Lower lobe of right lung (tissue), 2 donors: ENCODE results near the gene MIGA2. TPM values are rescaled to one million over a fixed set of nuclear protein-coding genes. Genes with fewer than 3 reads are reported as not detected.
A peak's percentile ranks its signal among the peaks of the same experiment; 100 is the strongest.

Experiments
- ATAC-seq, 2 donors: fragments of 200-7000 bp; cut with Tn5 transposase; one replicate each; pipeline ENCODE4 v1.9.1; 2020 to 2022; ENCODE audit warnings: mild to moderate bottlenecking in 2 of 2, moderate library complexity in 2 of 2
- DNase-seq: peaks from one replicate; pipeline ENCODE4 v3.0.0-alpha.2; 2020
- H3K27ac ChIP-seq: fragments of 200-600 bp; one replicate; pipeline ENCODE4 v1.8.0; 2022
- H3K27me3 ChIP-seq: fragments of 200-600 bp; one replicate; pipeline ENCODE4 v1.8.0; 2022; ENCODE audit warnings: low read depth
- H3K36me3 ChIP-seq: fragments of 200-600 bp; one replicate; pipeline ENCODE4 v1.8.0; 2022; ENCODE audit warnings: mild to moderate bottlenecking
- H3K4me1 ChIP-seq: fragments of 200-600 bp; one replicate; pipeline ENCODE4 v1.8.0; 2022
- H3K4me3 ChIP-seq: fragments of 200-600 bp; one replicate; pipeline ENCODE4 v1.8.0; 2022; ENCODE audit warnings: mild to moderate bottlenecking
- H3K9me3 ChIP-seq: fragments of 200-600 bp; one replicate; pipeline ENCODE4 v1.8.0; 2022
- intact Hi-C: fragments of 100-400 bp; cut with DNase I; formaldehyde crosslinking; loops from one replicate; pipeline ENCODE4 v1.11.0; 2022
- total RNA-seq: library from RNA; stranded (reverse); fragmentation: NEBNext Ultra II Directional; extraction: Animal tissue kit (Norgen Biotek cat#: 25700); gene quantifications from one replicate; pipeline ENCODE4 v1.2.1, GENCODE V29; 2021
- TF ChIP-seq, protein P1 (sequence below): fragments of 200-600 bp; IDR thresholded peaks from one replicate; pipeline ENCODE4 v1.8.0; 2022; ENCODE audit warnings: antibody characterized with exemption, mild to moderate bottlenecking
- donor health status: DM: no; HTN: yes; CAD: no; lungs with severe emphysema.

The MIGA2 gene
- total RNA-seq, 1 donor from 2014 or later: 21.2 TPM

DNA sequence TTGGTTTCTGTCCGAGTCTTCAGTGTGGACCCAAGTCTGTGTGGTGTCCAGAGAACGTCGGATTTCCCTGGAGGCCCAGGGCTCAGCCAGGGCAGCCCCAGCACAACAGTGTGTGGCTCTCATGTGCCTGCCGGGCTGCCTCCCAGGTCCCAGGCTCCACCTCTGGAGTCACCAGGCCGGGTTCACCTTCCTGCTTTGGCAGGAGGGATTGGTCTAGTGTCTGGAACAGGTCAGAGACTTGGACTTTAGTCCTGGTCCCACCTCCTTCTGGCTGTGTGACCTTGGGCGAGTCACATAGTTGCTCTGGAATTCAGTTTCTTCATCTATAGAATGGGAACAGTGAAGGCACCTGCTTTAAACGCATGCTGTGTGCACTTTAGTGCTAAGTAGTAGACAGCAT, 47.7 kb downstream of the MIGA2 start:
- DNase-seq (no peak), ATAC-seq (no peak)
- peaks cover 32% of the 10 kb centered on the region for H3K36me3 ChIP-seq
- TF ChIP-seq, protein P1, sequence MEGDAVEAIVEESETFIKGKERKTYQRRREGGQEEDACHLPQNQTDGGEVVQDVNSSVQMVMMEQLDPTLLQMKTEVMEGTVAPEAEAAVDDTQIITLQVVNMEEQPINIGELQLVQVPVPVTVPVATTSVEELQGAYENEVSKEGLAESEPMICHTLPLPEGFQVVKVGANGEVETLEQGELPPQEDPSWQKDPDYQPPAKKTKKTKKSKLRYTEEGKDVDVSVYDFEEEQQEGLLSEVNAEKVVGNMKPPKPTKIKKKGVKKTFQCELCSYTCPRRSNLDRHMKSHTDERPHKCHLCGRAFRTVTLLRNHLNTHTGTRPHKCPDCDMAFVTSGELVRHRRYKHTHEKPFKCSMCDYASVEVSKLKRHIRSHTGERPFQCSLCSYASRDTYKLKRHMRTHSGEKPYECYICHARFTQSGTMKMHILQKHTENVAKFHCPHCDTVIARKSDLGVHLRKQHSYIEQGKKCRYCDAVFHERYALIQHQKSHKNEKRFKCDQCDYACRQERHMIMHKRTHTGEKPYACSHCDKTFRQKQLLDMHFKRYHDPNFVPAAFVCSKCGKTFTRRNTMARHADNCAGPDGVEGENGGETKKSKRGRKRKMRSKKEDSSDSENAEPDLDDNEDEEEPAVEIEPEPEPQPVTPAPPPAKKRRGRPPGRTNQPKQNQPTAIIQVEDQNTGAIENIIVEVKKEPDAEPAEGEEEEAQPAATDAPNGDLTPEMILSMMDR: no peak
- no peak overlapping the region for H3K4me3 ChIP-seq
- no peaks in the 10 kb centered on the region for H3K27me3 ChIP-seq
- no peak overlapping the region for H3K27ac ChIP-seq
- H3K4me1 ChIP-seq: peaks cover 19% of the 10 kb centered on the region
- intact Hi-C loops: no loop called here
- H3K9me3 ChIP-seq: no peaks in the 10 kb centered on the region

DNA sequence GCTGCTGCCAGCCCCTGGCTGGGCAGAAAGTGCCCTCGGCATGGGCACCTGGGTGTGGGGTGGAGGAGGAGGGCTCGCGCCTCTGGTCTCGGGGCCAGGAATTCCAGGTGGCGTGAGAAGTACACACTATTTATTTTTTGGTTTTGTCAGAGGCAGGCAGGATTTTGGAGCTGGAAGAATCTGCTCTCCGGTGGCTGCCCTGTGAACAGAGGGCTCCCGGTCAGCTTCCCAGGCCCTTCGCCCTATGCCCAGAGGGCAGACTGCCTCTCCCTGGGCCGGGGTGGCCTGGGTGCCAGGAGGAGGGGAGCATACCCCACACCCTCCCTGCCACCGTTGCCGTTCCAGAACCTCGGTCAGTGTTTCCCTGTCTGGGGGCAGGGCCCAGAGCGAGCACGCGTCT, 52.8 kb downstream of the MIGA2 start:
- DNase-seq: no peak

DNA sequence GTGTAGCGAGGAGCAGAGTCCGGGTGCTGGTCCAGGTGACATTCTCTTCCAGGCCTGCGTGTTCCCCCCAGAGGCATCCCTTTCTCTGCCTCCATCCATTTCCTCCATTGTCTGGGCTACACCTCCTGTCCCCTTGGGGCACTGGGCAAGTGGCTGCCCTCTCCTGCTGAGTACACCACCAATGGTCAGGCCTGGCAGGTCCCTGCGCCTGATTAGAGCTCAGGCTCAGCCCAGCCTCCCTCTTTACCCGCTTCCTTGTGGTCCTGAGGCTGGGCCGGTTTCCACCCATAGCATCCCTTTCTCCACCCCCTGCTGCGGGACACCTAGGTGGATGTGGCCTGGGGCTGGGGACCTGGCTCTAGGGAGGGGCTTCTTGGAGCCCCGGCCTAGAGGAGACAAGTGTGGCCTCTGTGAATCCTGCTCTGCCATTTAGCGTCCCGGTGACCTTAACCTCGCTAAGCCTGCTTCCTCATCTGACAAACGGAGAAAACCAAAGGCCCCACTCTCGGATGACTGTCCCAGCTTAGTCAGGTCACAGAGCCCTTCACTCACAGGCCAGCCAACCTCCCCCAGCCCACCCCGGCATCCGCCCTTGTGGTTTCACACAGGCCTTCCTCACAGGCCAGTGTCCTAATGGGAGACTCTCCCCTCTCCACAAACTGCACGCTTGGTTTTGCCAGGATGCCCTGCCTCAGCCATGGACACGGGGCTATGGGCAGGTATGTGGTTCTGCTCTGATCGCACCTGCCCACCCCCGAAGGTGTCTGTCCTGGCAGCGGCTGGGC, 57.4 kb downstream of the MIGA2 start:
- H3K27ac ChIP-seq: no peak overlapping the region
- peaks cover 54% of the 10 kb centered on the region for H3K36me3 ChIP-seq
- no peaks in the 10 kb centered on the region for H3K27me3 ChIP-seq
- H3K4me3 ChIP-seq: no peak overlapping the region
- intact Hi-C loops: no loop called here
- no peak for DNase-seq
- no peaks in the 10 kb centered on the region for H3K9me3 ChIP-seq
- TF ChIP-seq, protein P1: no peak
- no peak for ATAC-seq
- no peaks in the 10 kb centered on the region for H3K4me1 ChIP-seq

More for the DNA sequence above, 52.8 kb downstream of the MIGA2 start:
- H3K9me3 ChIP-seq: no peaks in the 10 kb centered on the region
- no peaks in the 10 kb centered on the region for H3K4me1 ChIP-seq
- H3K27ac ChIP-seq: no peak overlapping the region
- intact Hi-C loops: no loop called here
- TF ChIP-seq, protein P1: no peak
- H3K4me3 ChIP-seq: no peak overlapping the region
- ATAC-seq: no peak
- H3K27me3 ChIP-seq: no peaks in the 10 kb centered on the region
- peaks cover 48% of the 10 kb centered on the region for H3K36me3 ChIP-seq

DNA sequence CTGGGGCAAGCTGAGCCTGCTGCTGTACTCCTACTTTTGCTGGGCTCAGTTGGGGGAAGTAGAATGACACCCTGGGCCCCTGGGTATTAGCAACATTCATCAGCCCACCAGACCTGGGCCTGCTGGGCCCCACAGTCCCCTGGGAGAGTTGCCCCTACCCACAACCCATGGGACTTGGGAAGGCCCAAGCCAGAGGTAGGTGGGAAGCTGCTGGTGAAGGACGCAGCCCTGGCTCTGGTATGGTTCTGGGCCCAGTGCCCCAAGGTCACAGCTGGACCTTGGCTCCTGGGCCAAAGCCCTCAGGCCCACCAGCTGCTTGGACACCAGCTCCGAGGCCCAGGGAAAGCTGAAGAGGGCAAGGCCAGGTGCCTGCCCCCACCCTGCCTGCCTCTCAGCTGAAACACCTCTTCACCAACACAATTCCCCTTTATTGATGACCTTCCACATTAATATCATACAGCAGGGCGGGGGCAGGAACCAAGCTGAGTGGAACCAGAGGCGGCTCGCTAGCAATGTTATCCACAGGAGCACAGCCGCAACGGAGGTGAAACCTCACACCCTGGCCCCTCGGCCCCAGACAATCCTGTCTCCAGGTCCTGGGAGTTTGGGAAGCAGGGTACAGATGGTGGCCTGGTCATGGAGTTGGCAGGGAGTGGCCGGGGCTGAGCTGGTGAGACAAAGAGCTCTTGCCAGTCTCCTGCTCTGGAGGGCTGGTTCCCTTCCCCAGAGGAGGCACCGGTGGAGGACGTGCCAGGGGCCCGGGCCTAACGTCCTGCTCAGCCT, 58.2 kb downstream of the MIGA2 start:
- DNase-seq (no peak), ATAC-seq (peak in 1 of 2 donors; percentile 18)
- Histone ChIP-seq H3K36me3 (peaks cover 47% of the 10 kb centered on the region), H3K27me3 (no peaks in the 10 kb centered on the region), H3K9me3 (no peaks in the 10 kb centered on the region), H3K4me1 (no peaks in the 10 kb centered on the region), H3K27ac (no peak overlapping the region), H3K4me3 (no peak overlapping the region)
- intact Hi-C loops: no loop called here
- TF ChIP-seq, protein P1: no peak

DNA sequence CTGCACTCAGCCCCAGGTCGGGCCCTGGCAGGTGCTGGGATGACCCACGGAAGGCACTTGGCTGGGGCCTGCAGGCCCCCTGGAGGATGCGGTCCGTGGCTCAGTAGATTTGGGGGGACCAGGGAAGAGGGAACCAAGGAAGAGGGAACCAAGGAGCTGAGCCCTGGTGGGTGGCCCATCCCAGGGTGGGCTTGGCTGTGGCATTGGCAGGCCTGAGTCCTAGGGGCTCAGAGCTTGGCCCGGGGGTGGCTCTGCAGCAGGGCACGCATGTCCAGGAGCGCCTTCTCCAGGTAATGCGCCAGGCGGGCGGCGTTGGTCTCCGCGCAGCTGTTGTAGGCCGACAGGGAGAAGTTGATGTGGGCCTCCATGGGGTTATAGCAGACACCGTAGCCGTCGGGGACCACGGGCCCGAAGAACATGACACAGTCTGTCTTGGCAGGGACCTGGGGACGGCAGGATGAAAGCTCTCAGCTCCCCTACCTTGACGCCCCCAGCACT, 58.8 kb downstream of the MIGA2 start:
- intact Hi-C loops: no loop called here
- TF ChIP-seq, protein P1: no peak
- Histone ChIP-seq H3K9me3 (no peaks in the 10 kb centered on the region), H3K27ac (no peak overlapping the region), H3K4me3 (no peak overlapping the region), H3K36me3 (peaks cover 40% of the 10 kb centered on the region), H3K27me3 (no peaks in the 10 kb centered on the region), H3K4me1 (no peaks in the 10 kb centered on the region)
- no peak for DNase-seq
- ATAC-seq: peak in 1 of 2 donors; percentile 6
